Hippocampal formation (tissue), 2 donors: ENCODE measurements around the gene CCZ1B.
A peak's percentile ranks its signal among the peaks of the same experiment; 100 is the strongest.
"Not testable (repeated sequence)": the region's sequence is repeated elsewhere in the genome, so short reads cannot be mapped to it uniquely, and the experiment has no call there.

Experiments used
- DNase-seq, 2 donors: peaks; one replicate each; lab custom pipeline; 2025; lab: John Stamatoyannopoulos, UW

The CCZ1B gene

DNA sequence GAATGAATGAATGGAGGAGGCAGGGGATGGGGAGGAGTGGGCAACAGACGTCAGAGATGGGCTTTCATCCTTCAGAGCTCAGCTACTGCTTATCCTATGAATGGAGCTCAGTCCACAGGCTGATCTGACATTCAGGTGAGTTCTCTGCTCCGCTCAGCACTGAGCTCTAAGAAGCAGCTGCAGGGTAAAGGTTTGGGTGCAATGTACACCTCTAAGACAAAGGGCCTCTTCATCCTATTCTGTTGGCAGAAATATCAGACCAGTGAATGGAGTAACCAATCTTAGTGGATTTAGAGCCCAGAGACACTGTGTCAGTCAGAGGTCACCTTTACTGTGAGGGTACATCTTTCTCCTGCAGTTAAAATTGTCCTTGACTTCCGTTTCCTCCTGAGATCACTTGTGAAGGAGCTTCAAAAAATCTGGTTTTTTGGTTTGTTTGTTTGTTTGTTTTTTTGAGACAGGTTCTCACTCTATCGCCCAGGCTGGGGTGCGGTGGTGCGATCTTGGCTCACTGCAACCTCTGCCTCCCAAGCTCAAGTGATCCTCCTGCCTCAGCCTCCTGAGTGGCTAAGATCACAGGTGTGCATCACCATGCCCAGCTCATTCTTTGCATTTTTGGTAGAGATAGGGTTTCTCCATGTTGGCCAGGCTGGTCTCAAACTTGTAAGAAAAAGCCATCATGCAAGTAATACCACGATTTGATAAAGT is 5.1 kb upstream of the CCZ1B start:
- no peak for DNase-seq

DNA sequence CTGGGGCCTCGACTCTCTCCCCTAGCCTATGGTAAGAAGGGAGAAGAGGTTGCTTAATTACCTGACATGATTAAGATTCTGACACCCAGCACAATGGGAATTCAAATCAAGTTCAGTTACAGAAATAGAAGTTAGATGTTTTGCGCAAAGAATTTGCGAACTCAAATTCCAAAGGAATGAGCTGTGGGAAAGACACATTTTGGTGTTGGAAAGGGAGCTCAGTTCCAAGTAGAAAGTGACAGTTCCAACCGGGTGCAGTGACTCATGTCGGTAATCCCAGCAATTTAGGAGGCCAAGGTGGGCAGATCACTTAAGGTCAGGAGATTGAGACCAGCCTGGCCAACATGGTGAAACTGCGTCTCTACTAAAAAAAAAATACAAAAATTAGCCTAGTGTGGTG is 4.0 kb upstream of the CCZ1B start:
- not testable (repeated sequence) for DNase-seq

DNA sequence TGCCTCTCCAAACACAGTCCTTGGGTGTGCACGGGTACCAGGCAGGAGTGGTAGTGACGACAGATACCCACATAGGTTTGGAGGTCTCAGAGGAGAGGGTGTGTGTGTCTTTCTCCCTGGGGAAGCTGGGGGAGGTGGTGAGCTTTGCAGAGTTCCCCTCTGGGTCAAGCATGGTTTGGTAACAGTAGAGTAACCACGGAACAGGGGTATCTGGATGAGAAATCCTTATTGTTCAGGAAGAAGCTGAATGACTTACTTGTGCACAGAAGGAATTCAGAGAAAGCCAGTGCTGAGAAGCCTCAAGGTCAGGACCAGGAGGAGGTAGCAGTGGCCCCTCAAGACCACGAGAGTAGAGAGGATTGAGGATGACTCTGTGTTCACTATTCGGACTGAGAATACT is 3.5 kb upstream of the CCZ1B start:
- not testable (repeated sequence) for DNase-seq

DNA sequence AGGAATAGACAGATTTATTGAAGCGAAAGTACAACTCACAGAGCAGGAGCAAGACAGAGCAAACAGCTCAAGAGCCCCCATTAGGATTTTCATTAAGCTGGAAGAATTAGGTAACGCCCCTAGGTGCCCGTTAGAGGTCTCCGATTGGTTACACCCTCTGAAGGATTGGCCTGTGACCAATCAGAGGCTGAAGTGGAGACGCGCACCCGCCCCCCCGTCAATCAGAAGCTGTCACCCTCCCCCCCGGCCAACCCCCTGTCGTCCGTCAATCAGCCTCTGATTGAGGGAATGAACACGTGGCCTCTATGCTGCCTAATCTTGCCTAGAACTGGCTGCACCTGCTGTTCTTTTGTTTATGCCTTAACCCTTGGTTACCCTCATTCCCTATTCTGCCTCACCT is 1.1 kb upstream of the CCZ1B start:
- DNase-seq, result peak; percentile 1 to 10

DNA sequence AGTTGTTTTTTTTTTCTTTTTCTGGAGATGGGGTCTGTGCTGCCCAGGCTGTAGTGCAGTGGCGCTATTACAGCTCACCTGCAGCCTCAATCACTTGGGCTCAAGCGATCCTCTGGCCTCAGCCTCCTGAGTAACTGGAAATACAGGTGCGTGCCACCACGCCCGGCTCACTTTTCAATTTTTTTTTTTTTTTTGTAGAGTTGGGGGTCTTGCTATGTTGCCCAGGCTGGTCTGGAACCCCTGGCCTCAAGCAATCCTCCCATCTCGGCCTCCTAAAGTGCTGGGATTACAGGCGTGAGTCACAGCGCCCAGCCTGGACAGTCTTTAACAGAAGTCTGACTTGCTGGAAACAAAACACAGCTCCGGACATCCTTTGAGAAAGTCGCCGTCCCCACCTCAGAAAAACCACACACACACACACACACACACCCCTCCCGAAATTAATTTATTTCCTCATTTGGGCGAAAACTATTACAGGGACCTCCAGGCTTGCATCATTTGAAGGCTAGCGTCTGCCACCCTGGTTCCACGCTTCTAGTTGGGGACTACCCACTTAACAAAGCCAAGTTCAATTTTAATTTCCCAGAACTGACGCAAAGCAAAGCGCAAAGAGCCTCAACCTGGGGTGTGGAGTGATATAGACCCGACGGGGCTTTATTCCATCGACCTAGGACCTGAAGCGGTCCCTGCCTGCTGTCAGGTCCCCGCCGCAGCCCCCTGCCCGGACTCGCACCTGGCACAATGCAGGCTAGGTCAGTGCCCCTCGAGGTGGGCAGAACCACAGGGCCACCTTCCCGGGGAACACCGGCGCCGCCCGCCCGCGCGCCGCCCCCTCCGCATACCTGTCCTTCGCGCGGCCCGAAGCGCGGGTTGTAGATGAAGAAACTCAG is 594 bp downstream of the CCZ1B start:
- DNase-seq, result not testable (repeated sequence)

DNA sequence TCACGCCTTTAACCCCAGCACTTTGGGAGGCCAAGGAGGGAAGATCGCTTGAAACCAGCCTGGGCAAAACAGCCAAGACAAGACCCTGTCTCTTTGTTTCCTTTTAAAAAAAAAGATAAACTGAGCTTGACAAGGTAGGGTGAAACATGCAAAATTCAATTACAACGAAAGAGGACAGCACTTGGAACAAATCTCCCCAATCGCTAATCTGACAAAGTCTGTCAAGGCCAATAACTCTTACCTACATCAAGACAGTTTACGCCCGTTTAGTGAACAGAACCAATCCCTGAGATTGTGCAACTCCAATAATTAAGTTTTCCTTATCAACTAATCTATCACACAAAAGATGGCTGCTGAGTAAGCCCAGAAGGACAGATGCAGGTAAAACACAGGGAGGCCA is 4.5 kb downstream of the CCZ1B start:
- not testable (repeated sequence) for DNase-seq

- not testable (repeated sequence) for DNase-seq
Measured at GRCh38 chr7:6815470-6815869, 10.6 kb downstream of the CCZ1B start.

GRCh38 chr7:6813011-6813410 is 13.1 kb downstream of the CCZ1B start:
- not testable (repeated sequence) for DNase-seq

- not testable (repeated sequence) for DNase-seq
Measured at GRCh38 chr7:6807959-6808358, 18.1 kb downstream of the CCZ1B start.

DNA sequence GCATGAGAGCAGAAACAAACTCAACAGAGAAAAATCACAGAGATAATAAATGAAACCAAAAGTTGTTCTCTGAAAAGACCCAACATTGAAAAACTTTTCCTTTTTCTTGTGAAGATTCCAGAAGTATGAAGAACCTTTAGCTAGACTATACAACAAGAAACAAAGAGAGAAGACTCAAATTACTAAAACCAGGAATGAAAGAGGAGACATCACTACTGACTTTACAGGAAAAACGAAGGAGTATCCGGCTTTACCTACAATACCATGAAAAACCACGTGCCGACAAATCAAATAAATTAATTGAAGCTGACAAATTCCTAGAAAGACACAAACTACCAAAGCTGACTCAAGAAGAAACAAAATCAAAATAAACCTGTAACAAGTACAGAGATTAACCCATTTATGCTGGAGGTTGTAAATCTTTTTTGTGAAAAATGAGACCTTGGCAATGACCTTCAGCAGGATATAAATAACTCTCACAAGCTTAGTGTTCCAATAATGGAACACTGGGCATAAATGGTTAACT is 18.6 kb downstream of the CCZ1B start:
- not testable (repeated sequence) for DNase-seq

- not testable (repeated sequence) for DNase-seq
Measured at GRCh38 chr7:6800331-6800730, 25.7 kb downstream of the CCZ1B start.

DNA sequence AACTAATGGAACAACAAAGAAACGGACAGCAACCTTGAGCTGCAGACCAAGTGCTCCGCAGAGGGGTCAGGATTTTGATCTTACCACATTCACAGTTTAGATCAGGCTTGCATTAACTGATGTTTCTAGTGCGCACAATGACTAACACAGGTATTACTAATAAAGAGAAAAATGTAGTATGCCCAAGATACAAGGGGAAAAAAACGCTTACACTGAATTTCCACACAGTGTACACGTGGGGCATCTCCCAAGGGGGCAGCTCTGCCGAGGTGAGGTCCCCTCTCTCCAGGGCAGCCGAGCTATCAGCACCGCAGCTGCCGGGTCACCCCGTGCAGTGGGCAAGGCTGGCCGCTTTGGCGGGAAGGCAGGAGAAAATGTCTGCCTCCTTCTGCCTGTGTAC is 26.2 kb downstream of the CCZ1B start:
- DNase-seq, result not testable (repeated sequence)

DNA sequence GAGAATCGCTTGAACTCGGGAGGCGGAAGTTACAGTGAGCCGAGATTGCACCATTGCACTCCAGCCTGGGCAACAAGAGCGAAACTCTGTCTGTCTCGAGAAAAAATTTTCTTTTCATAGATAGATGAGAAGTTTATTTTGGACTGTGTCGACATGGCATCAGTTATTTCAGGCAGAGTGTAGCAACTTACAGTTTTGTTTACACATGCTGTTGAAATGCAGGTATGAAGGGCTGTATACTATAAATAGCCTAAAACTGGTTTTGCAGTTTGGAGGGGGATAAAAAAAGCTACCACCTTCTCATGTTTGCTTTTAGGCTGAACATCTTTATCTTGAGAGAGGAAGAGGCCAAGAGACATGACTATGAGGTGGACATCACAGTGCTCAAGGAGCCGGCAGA is 28.0 kb downstream of the CCZ1B start:
- DNase-seq, result not testable (repeated sequence)

- DNase-seq, result not testable (repeated sequence)
Measured at GRCh38 chr7:6797218-6797617, 28.9 kb downstream of the CCZ1B start.

DNA sequence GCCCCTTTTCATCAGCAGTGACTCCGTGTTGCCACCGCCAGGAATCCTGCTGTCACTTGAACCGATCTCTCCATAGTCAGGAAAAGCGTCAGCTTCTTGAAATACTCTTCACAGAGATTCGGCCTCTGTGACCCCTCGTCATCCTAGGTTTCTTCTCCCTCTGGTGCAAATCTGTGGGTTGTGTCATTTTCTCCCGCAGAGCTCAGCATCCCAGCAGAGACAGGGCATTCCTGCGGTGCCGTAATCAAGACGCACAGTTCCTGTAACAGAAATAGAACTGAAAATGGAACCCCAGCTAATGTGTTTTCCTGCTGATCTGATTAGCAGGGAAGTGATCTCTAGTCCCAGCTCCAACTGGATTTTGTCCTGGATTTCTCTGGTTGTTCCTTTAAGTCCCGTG is 31.8 kb downstream of the CCZ1B start:
- not testable (repeated sequence) for DNase-seq

DNA sequence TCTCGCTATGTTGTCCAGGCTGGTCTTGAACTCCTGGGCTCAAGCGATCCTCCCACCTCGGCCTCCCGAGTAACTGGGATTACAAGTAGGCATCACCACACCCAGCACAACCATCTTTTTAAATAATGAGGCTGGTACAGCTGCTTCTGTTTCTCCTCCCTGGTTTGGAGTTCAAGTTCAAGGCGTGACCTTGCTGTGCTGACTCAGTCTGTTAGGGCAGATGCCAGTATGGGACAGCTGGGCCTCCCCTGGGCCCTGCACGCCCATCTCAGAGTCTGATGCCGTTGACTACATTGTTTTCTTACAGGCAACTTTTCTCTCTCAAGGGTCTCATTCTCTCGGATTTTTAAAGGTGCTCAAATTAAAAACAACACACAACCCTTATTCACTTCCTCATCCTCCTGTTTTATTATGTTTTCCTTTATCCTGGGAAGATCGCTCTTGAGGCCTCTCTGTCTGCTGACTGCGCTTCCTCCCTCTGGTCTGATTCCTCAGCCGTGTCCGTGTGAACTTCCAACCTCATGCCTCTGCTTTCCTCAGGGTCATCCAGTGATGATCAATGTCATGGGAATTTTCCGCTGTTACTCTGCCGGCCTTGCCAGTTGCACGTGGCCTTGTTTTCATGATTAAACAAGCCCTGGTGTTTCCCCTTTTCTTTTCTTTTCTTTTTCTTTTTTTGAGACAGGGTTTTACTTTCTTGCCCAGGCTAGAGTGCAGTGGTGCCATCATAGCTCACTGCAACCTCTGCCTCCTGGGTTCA is 33.8 kb downstream of the CCZ1B start:
- not testable (repeated sequence) for DNase-seq

DNA sequence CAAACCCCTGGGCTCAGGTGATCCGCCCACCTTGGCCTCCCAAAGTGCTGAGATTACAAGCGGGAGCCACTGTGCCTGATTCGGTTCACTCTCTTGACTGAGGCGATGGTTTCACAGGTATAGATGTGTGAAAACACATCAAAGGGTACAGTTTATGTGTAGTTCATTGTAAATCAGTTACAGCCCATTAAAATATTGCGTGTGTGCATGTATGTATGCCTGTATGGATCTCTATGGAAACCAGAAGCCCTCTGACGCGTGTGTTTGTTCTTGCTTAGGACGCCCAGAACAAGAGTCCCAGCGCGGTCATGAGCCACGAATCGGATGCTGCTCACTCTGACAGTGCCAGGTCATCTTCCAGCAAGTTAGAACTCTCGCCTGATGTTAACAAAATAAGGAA is 36.7 kb downstream of the CCZ1B start:
- DNase-seq, result not testable (repeated sequence)

- DNase-seq, result not testable (repeated sequence)
Measured at GRCh38 chr7:6781581-6781980, 44.5 kb downstream of the CCZ1B start.

DNA sequence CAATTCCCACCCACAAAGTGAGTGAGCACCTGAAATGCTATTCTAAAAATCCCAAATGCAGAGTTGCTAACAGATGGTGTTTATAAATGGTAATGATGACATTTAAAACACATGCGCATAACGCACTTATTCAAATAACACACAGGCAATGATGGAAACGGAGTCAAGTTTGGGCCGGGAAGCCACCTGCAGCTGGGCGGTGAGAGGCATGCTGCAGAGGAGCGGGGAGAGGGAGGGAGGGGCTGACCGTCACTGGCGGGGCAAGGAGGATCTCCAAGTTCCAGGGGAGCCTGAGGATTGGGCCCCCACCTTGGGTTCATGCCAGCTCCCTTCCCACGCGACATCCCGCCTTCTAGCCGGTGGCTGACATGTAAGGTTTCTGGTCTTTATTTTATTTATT is 64.9 kb downstream of the CCZ1B start:
- not testable (repeated sequence) for DNase-seq

GRCh38 chr7:6753964-6754363 is 72.1 kb downstream of the CCZ1B start, which contains the start of gene RSPH10B2:
TSS of gene RSPH10B2 (plus strand) at chr7:6754103. CDS start at chr7:6757678, 3,575 bp downstream.
- DNase-seq, result not testable (repeated sequence)

DNA sequence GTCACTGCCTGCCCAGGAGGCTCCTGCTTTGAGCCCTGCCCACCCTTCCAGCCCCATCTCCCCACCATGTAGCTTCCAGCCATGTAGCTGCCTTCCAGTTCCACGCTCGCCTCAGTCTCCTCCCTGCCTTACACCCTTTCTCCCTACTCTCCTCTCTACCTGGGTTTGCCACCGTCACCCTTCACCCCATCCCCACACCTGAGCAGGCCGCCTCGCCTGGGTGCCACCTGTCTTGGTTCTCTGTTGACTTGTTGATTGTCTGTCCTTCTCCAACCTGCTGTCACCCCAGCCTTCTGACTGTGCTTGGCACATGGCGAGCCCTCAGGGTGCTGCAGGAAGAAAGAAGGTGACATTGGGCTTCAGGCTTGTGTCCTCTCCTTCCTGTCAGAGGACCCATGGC is 75.9 kb downstream of the CCZ1B start:
- DNase-seq, result not testable (repeated sequence)

- DNase-seq, result not testable (repeated sequence)
Measured at GRCh38 chr7:6749335-6749734, 76.7 kb downstream of the CCZ1B start.
